Effector memory CD4-positive, alpha-beta T cell (primary cell): ENCODE results near the gene FYB2.
"Not testable (repeated sequence)": the region's sequence is repeated elsewhere in the genome, so short reads cannot be mapped to it uniquely, and the experiment has no call there.

ENCODE experiments used
- DNase-seq, 3 donors: peaks; one replicate each; pipeline ENCODE4 v3.0.0-alpha.2; 2020
- H3K27ac ChIP-seq: 2 replicates; pipeline ENCODE4 v1.7.0; 2013; ENCODE audit warnings: mild to moderate bottlenecking, low read length, moderate library complexity; ENCODE audit not compliant: insufficient read depth, poor library complexity, severe bottlenecking
- H3K27me3 ChIP-seq: replicated peaks from 2 replicates; pipeline ENCODE4 v1.7.0; 2013; ENCODE audit warnings: mild to moderate bottlenecking, low read length; ENCODE audit not compliant: insufficient read depth, control insufficient read depth, poor library complexity, severe bottlenecking
- H3K36me3 ChIP-seq: 2 replicates; pipeline ENCODE4 v1.7.0; 2013; ENCODE audit warnings: mild to moderate bottlenecking, low read length, moderate library complexity; ENCODE audit not compliant: control insufficient read depth, insufficient read depth
- H3K4me1 ChIP-seq: 2 replicates; pipeline ENCODE4 v1.7.0; 2013; ENCODE audit warnings: low read length, mild to moderate bottlenecking; ENCODE audit not compliant: control insufficient read depth, insufficient read depth, poor library complexity, severe bottlenecking
- H3K4me3 ChIP-seq: 2 replicates; pipeline ENCODE4 v1.7.0; 2013; ENCODE audit warnings: low read length, low read depth, mild to moderate bottlenecking; ENCODE audit not compliant: insufficient read depth, poor library complexity, severe bottlenecking
- H3K9me3 ChIP-seq: 2 replicates; pipeline ENCODE4 v1.7.0; 2013; ENCODE audit warnings: mild to moderate bottlenecking, low read length, moderate library complexity; ENCODE audit not compliant: control insufficient read depth

Gene FYB2

GRCh38 chr1:56780128-56780750 lies 39.0 kb downstream of the FYB2 start:
- no peak for DNase-seq
- H3K27ac ChIP-seq, result no peak overlapping the region
- no peaks in the 10 kb centered on the region for H3K9me3 ChIP-seq
- H3K36me3 ChIP-seq, result no peaks in the 10 kb centered on the region
- no peak overlapping the region for H3K4me3 ChIP-seq
- H3K27me3 ChIP-seq, result no peaks in the 10 kb centered on the region
- H3K4me1 ChIP-seq, result no peaks in the 10 kb centered on the region

- Histone ChIP-seq H3K9me3 (no peaks in the 10 kb centered on the region), H3K4me1 (no peaks in the 10 kb centered on the region), H3K27ac (no peak overlapping the region), H3K4me3 (no peak overlapping the region), H3K36me3 (no peaks in the 10 kb centered on the region), H3K27me3 (no peaks in the 10 kb centered on the region)
- DNase-seq, result no peak
These were observed 41.2 kb downstream of the FYB2 start for GRCh38 chr1:56777972-56778371.

GRCh38 chr1:56774732-56775131 lies 44.5 kb downstream of the FYB2 start:
- DNase-seq, H3K4me1 ChIP-seq, H3K27me3 ChIP-seq, H3K4me3 ChIP-seq, H3K9me3 ChIP-seq, H3K36me3 ChIP-seq, H3K27ac ChIP-seq: not testable (repeated sequence)

GRCh38 chr1:56774067-56774609 lies 45.1 kb downstream of the FYB2 start:
- no peaks in the 10 kb centered on the region for H3K9me3 ChIP-seq
- H3K4me3 ChIP-seq, result no peak overlapping the region
- H3K27me3 ChIP-seq, result no peaks in the 10 kb centered on the region
- H3K4me1 ChIP-seq, result no peaks in the 10 kb centered on the region
- H3K36me3 ChIP-seq, result no peaks in the 10 kb centered on the region
- DNase-seq, result no peak
- no peak overlapping the region for H3K27ac ChIP-seq

- Histone ChIP-seq H3K4me3 (no peak overlapping the region), H3K4me1 (no peaks in the 10 kb centered on the region), H3K27me3 (no peaks in the 10 kb centered on the region), H3K36me3 (no peaks in the 10 kb centered on the region), H3K27ac (no peak overlapping the region), H3K9me3 (no peaks in the 10 kb centered on the region)
- no peak for DNase-seq
These were observed 45.7 kb downstream of the FYB2 start for GRCh38 chr1:56773341-56774066.

- no peaks in the 10 kb centered on the region for H3K4me1 ChIP-seq
- no peaks in the 10 kb centered on the region for H3K27me3 ChIP-seq
- H3K27ac ChIP-seq, result no peak overlapping the region
- H3K9me3 ChIP-seq, result no peaks in the 10 kb centered on the region
- no peak for DNase-seq
- H3K4me3 ChIP-seq, result no peak overlapping the region
- H3K36me3 ChIP-seq, result no peaks in the 10 kb centered on the region
These were observed 47.5 kb downstream of the FYB2 start for GRCh38 chr1:56771717-56772116.

- no peaks in the 10 kb centered on the region for H3K9me3 ChIP-seq
- H3K4me3 ChIP-seq, result no peak overlapping the region
- no peaks in the 10 kb centered on the region for H3K4me1 ChIP-seq
- no peaks in the 10 kb centered on the region for H3K27me3 ChIP-seq
- no peak for DNase-seq
- H3K36me3 ChIP-seq, result no peaks in the 10 kb centered on the region
- H3K27ac ChIP-seq, result no peak overlapping the region
These were observed 60.4 kb downstream of the FYB2 start for GRCh38 chr1:56758794-56759193.

- Histone ChIP-seq H3K27me3 (no peaks in the 10 kb centered on the region), H3K36me3 (no peaks in the 10 kb centered on the region), H3K4me1 (no peaks in the 10 kb centered on the region), H3K4me3 (no peak overlapping the region), H3K27ac (no peak overlapping the region), H3K9me3 (no peaks in the 10 kb centered on the region)
- DNase-seq, result no peak
These were observed 61.1 kb downstream of the FYB2 start for GRCh38 chr1:56758135-56758534.

GRCh38 chr1:56755911-56756310 lies 63.3 kb downstream of the FYB2 start:
- H3K36me3 ChIP-seq, result no peaks in the 10 kb centered on the region
- no peak overlapping the region for H3K4me3 ChIP-seq
- no peaks in the 10 kb centered on the region for H3K4me1 ChIP-seq
- H3K27me3 ChIP-seq, result no peaks in the 10 kb centered on the region
- no peak for DNase-seq
- H3K27ac ChIP-seq, result no peak overlapping the region
- no peaks in the 10 kb centered on the region for H3K9me3 ChIP-seq

- Histone ChIP-seq H3K4me1 (no peaks in the 10 kb centered on the region), H3K9me3 (no peaks in the 10 kb centered on the region), H3K27ac (no peak overlapping the region), H3K4me3 (no peak overlapping the region), H3K36me3 (no peaks in the 10 kb centered on the region), H3K27me3 (no peaks in the 10 kb centered on the region)
- DNase-seq, result no peak
These were observed 64.3 kb downstream of the FYB2 start for GRCh38 chr1:56754708-56755479.
